H9 (cell line): ENCODE measurements around the gene BAAT. TPM values are rescaled to one million over a fixed set of nuclear protein-coding genes. Genes with fewer than 3 reads are reported as not detected.

Experiments used
- DNase-seq: peaks from one replicate; pipeline ENCODE4 v3.0.0-alpha.2; 2017
- H2AFZ ChIP-seq: one replicate; pipeline ENCODE4 v1.6.1; 2013; ENCODE audit warnings: mild to moderate bottlenecking, low read length, control low read depth, moderate library complexity
- H2AK5ac ChIP-seq: 2 replicates; pipeline ENCODE4 v1.6.1; 2013; ENCODE audit warnings: low read length, control low read depth, mixed read lengths; ENCODE audit not compliant: insufficient read length
- H2BK120ac ChIP-seq: one replicate; pipeline ENCODE4 v1.6.1; 2013; ENCODE audit warnings: low read depth, mild to moderate bottlenecking, low read length, control low read depth, inconsistent platforms; ENCODE audit not compliant: poor library complexity, severe bottlenecking
- H2BK12ac ChIP-seq: 2 replicates; pipeline ENCODE4 v1.6.1; 2013; ENCODE audit warnings: low read length, control low read depth, mixed read lengths, low read depth; ENCODE audit not compliant: insufficient read length
- H2BK15ac ChIP-seq: 2 replicates; pipeline ENCODE4 v1.6.1; 2013; ENCODE audit warnings: low read depth, low read length, control low read depth
- H2BK20ac ChIP-seq: one replicate; pipeline ENCODE4 v1.6.1; 2013; ENCODE audit warnings: low read depth, mild to moderate bottlenecking, low read length, control low read depth, inconsistent platforms; ENCODE audit not compliant: poor library complexity, severe bottlenecking
- H2BK5ac ChIP-seq: 2 replicates; pipeline ENCODE4 v1.6.1; 2013; ENCODE audit warnings: low read length, control low read depth, mixed read lengths; ENCODE audit not compliant: insufficient read length
- H3K14ac ChIP-seq: 2 replicates; pipeline ENCODE4 v1.6.1; 2013; ENCODE audit warnings: low read length, control low read depth; ENCODE audit not compliant: insufficient read depth
- H3K18ac ChIP-seq: 2 replicates; pipeline ENCODE4 v1.6.1; 2013; ENCODE audit warnings: low read depth, mild to moderate bottlenecking, mixed read lengths, low read length, control low read depth; ENCODE audit not compliant: insufficient read length
- H3K23ac ChIP-seq: 2 replicates; pipeline ENCODE4 v1.6.1; 2013; ENCODE audit warnings: low read length, control low read depth, mixed read lengths, low read depth; ENCODE audit not compliant: insufficient read length
- H3K23me2 ChIP-seq: 2 replicates; pipeline ENCODE4 v1.6.1; 2013; ENCODE audit warnings: low read depth, mild to moderate bottlenecking, mixed read lengths, low read length, control low read depth; ENCODE audit not compliant: insufficient read length, poor library complexity, severe bottlenecking
- H3K27ac ChIP-seq: 2 replicates; pipeline ENCODE4 v1.5.1; 2013; ENCODE audit warnings: low read length, control low read depth, mixed read lengths, low read depth; ENCODE audit not compliant: insufficient read length
- H3K27me3 ChIP-seq: 2 replicates; pipeline ENCODE4 v1.6.1; 2013; ENCODE audit warnings: low read length, control low read depth, inconsistent platforms; ENCODE audit not compliant: insufficient read depth
- H3K4ac ChIP-seq: 2 replicates; pipeline ENCODE4 v1.6.1; 2013; ENCODE audit warnings: low read depth, mild to moderate bottlenecking, control low read depth, inconsistent platforms, low read length, moderate library complexity
- H3K4me1 ChIP-seq: 2 replicates; pipeline ENCODE4 v1.6.1; 2013; ENCODE audit warnings: low read length, control low read depth, inconsistent platforms; ENCODE audit not compliant: insufficient read depth
- H3K4me2 ChIP-seq: 2 replicates; pipeline ENCODE4 v1.6.1; 2013; ENCODE audit warnings: low read length, control low read depth, mixed read lengths; ENCODE audit not compliant: insufficient read length, insufficient read depth
- H3K56ac ChIP-seq: 2 replicates; pipeline ENCODE4 v1.6.1; 2013; ENCODE audit warnings: low read depth, mild to moderate bottlenecking, mixed read lengths, low read length, control low read depth; ENCODE audit not compliant: insufficient read length
- H3K79me1 ChIP-seq: 2 replicates; pipeline ENCODE4 v1.6.1; 2013; ENCODE audit warnings: low read depth, mild to moderate bottlenecking, moderate library complexity, low read length, control low read depth, inconsistent platforms; ENCODE audit not compliant: insufficient read depth, poor library complexity, severe bottlenecking
- H3K79me2 ChIP-seq: 2 replicates; pipeline ENCODE4 v1.6.1; 2013; ENCODE audit warnings: low read length, control low read depth, inconsistent platforms; ENCODE audit not compliant: insufficient read depth
- H3K9ac ChIP-seq: 2 replicates; pipeline ENCODE4 v1.6.1; 2013; ENCODE audit warnings: low read length, control low read depth, mixed read lengths; ENCODE audit not compliant: insufficient read length; ENCODE audit errors: extremely low read depth
- H3K9me3 ChIP-seq: one replicate; pipeline ENCODE4 v1.6.1; 2013; ENCODE audit warnings: low read depth, low read length, inconsistent platforms; ENCODE audit not compliant: control insufficient read depth
- H3T11ph ChIP-seq: one replicate; pipeline ENCODE4 v1.6.1; 2013; ENCODE audit warnings: mild to moderate bottlenecking, low read length, control low read depth, inconsistent platforms
- H4K20me1 ChIP-seq: one replicate; pipeline ENCODE4 v1.6.1; 2013; ENCODE audit not compliant: control insufficient read depth, insufficient read length, insufficient read depth
- H4K5ac ChIP-seq: 2 replicates; pipeline ENCODE4 v1.6.1; 2013; ENCODE audit warnings: low read depth, mild to moderate bottlenecking, mixed read lengths, low read length, control low read depth; ENCODE audit not compliant: insufficient read length
- H4K8ac ChIP-seq: replicated peaks from 2 replicates; pipeline ENCODE4 v1.6.1; 2013; ENCODE audit warnings: low read length, control low read depth, mixed read lengths, low read depth; ENCODE audit not compliant: insufficient read length
- H4K91ac ChIP-seq: 2 replicates; pipeline ENCODE4 v1.6.1; 2013; ENCODE audit warnings: low read depth, mild to moderate bottlenecking, moderate library complexity, mixed read lengths, low read length, control low read depth; ENCODE audit not compliant: insufficient read length
- H3K27ac Mint-ChIP-seq, 3 experiments: 2 replicates in 2 of 3; 3 replicates in 1 of 3; pipeline ENCODE4 v1.8.0; 2020 to 2021; ENCODE audit warnings: mixed read lengths in 3 of 3, mild to moderate bottlenecking in 1 of 3, moderate library complexity in 1 of 3
- H3K27me3 Mint-ChIP-seq: 2 replicates; pipeline ENCODE4 v1.8.0; 2021; ENCODE audit warnings: low read depth, mild to moderate bottlenecking, moderate library complexity, mixed read lengths
- H3K36me3 Mint-ChIP-seq, 3 experiments: 2 replicates in 2 of 3; 3 replicates in 1 of 3; pipeline ENCODE4 v1.8.0; 2020 to 2021; ENCODE audit warnings: low read depth in 3 of 3, mixed read lengths in 3 of 3; ENCODE audit not compliant: insufficient read depth in 1 of 3
- H3K4me1 Mint-ChIP-seq, 2 experiments: 2 replicates each; pipeline ENCODE4 v1.8.0; 2020; ENCODE audit warnings: mixed read lengths in 2 of 2
- H3K4me3 Mint-ChIP-seq, 2 experiments: 2 replicates in 1 of 2; 3 replicates in 1 of 2; pipeline ENCODE4 v1.8.0; 2020 to 2021; ENCODE audit warnings: mild to moderate bottlenecking in 2 of 2, mixed read lengths in 2 of 2, moderate library complexity in 1 of 2
- H3K9me3 Mint-ChIP-seq, 2 experiments: 2 replicates in 1 of 2; 3 replicates in 1 of 2; pipeline ENCODE4 v1.8.0; 2020; ENCODE audit warnings: mild to moderate bottlenecking in 2 of 2, mixed read lengths in 2 of 2, moderate library complexity in 1 of 2
- CTCF ChIP-seq: fragments of 200-600 bp; sonication (generic); conservative IDR thresholded peaks from 3 replicates; pipeline ENCODE4 v1.8.0; 2021; ENCODE audit warnings: antibody characterized with exemption, mild to moderate bottlenecking
- WGBS: extraction: QIAGEN DNeasy Blood & Tissue Kit; methylation state at CpG from one replicate; pipeline ENCODE4 v1.1.7; 2013; ENCODE audit warnings: missing lambda C conversion rate, low lambda C conversion rate, mixed read lengths; ENCODE audit not compliant: insufficient read length; ENCODE audit errors: extremely low coverage; 5-methylcytosine and 5-hydroxymethylcytosine counted together
- total RNA-seq: library from RNA; stranded (reverse); gene quantifications from 2 replicates; pipeline ENCODE4 v1.2.1, GENCODE V29; 2021

The BAAT gene
- total RNA-seq, 1 experiment from 2014 or later, result 0.09 TPM

GRCh38 chr9:101408374-101409078 is 23.7 kb upstream of the BAAT start:
- Mint-ChIP-seq H3K36me3 (peaks cover 76 to 88% (median 80%) of the 10 kb centered on the region in 3 experiments), H3K4me1 (no peaks in the 10 kb centered on the region), H3K9me3 (peaks cover 76 to 80% of the 10 kb centered on the region in 2 experiments), H3K4me3 (no peak overlapping the region), H3K27ac (no peak overlapping the region), H3K27me3 (no peaks in the 10 kb centered on the region; the same call in none of the 2 replicates)
- Histone ChIP-seq H2BK15ac (no peak overlapping the region), H3T11ph (no peak overlapping the region), H4K8ac (no peak overlapping the region), H3K79me2 (no peaks in the 10 kb centered on the region), H3K4ac (no peak overlapping the region), H2BK12ac (no peak overlapping the region), H2AFZ (no peak overlapping the region), H4K5ac (no peak overlapping the region), H4K91ac (no peak overlapping the region), H2BK5ac (no peak overlapping the region), H2BK120ac (no peak overlapping the region), H3K14ac (no peak overlapping the region), H3K79me1 (no peaks in the 10 kb centered on the region), H3K4me2 (no peak overlapping the region), H4K20me1 (no peaks in the 10 kb centered on the region), H3K9me3 (peaks cover 44% of the 10 kb centered on the region), H3K27me3 (no peaks in the 10 kb centered on the region), H3K23me2 (no peaks in the 10 kb centered on the region), H3K9ac (no peak overlapping the region), H2AK5ac (no peak overlapping the region), H3K27ac (no peak overlapping the region), H2BK20ac (no peak overlapping the region), H3K18ac (no peak overlapping the region), H3K23ac (no peak overlapping the region), H3K4me1 (no peaks in the 10 kb centered on the region), H3K56ac (no peak overlapping the region)
- TF ChIP-seq CTCF, result no peak
- no peak for DNase-seq
- no CpG with 5 or more reads among the region's 5 CpGs for WGBS
